GM20000 (cell line): ENCODE results near the gene USP49.

Experiments
- DNase-seq: peaks from one replicate; pipeline ENCODE4 v3.0.0; 2012; ENCODE audit warnings: low spot score
- CTCF ChIP-seq: IDR thresholded peaks from 2 replicates; pipeline ENCODE4 v1.5.1; 2012; ENCODE audit warnings: mild to moderate bottlenecking, control low read depth; ENCODE audit errors: extremely low read depth, missing control alignments

The USP49 gene

GRCh38 chr6:41858703-41859102 lies 36.5 kb downstream of the USP49 start:
- no peak for TF ChIP-seq CTCF
- no peak for DNase-seq

- TF ChIP-seq CTCF = no peak
- DNase-seq = no peak
Measured at GRCh38 chr6:41850861-41851260, 44.3 kb downstream of the USP49 start.

- peak; percentile 67 for TF ChIP-seq CTCF
- peak; percentile 64 for DNase-seq
Measured at GRCh38 chr6:41846666-41847237, 48.4 kb downstream of the USP49 start.

GRCh38 chr6:41843178-41843577 lies 52.0 kb downstream of the USP49 start:
- TF ChIP-seq CTCF = no peak

GRCh38 chr6:41840326-41840725 lies 54.8 kb downstream of the USP49 start:
- no peak for DNase-seq
- TF ChIP-seq CTCF = no peak

More at GRCh38 chr6:41843178-41843577, 52.0 kb downstream of the USP49 start:
- no peak for DNase-seq

GRCh38 chr6:41836660-41837052 lies 58.5 kb downstream of the USP49 start:
- DNase-seq = no peak

More at GRCh38 chr6:41836660-41837052, 58.5 kb downstream of the USP49 start:
- TF ChIP-seq CTCF = no peak
